ENCODE data around the gene PHF21B.

Gene PHF21B

GRCh38 chr22:44972363-44973083 lies 37.3 kb downstream of the PHF21B start:
- TF ChIP-seq RAD21 (IDR thresholded peaks at IDR 0.05; ENCODE audit: low read depth), result no peak
- no peak for TF ChIP-seq YY1 (IDR thresholded peaks at IDR 0.05; ENCODE audit: low read depth)

GRCh38 chr22:44971651-44972362 lies 38.0 kb downstream of the PHF21B start:
- TF ChIP-seq CREB1 (IDR thresholded peaks at IDR 0.05; ENCODE audit: low read depth) (no peak), TCF12 (IDR thresholded peaks at IDR 0.05; ENCODE audit: low read depth) (no peak), ZBTB7A (IDR thresholded peaks at IDR 0.05; ENCODE audit: low read depth) (no peak), EP300 (IDR thresholded peaks at IDR 0.05; ENCODE audit: borderline replicate concordance) (no peak), YY1 (IDR thresholded peaks at IDR 0.05; ENCODE audit: low read depth) (no peak), TAF1 (IDR thresholded peaks at IDR 0.05; ENCODE audit: low read depth) (no peak), FOXM1 (IDR thresholded peaks at IDR 0.05; ENCODE audit: borderline replicate concordance, low read depth) (no peak), NFIC (IDR thresholded peaks at IDR 0.05) (no peak), RAD21 (IDR thresholded peaks at IDR 0.05; ENCODE audit: low read depth) (no peak), TEAD4 (IDR thresholded peaks at IDR 0.05) (no peak), MAX (IDR thresholded peaks at IDR 0.05) (no peak), USF1 (IDR thresholded peaks at IDR 0.05) (no peak), EGR1 (IDR thresholded peaks at IDR 0.05) (no peak), REST (IDR thresholded peaks at IDR 0.05; ENCODE audit: low read depth) (no peak), CEBPB (IDR thresholded peaks at IDR 0.05) (no peak)

GRCh38 chr22:44970291-44970690 lies 39.5 kb downstream of the PHF21B start:
- no peak for TF ChIP-seq YY1 (IDR thresholded peaks at IDR 0.05; ENCODE audit: low read depth)
- no peak for TF ChIP-seq ZBTB7A (IDR thresholded peaks at IDR 0.05; ENCODE audit: low read depth)
- TF ChIP-seq NFIC (IDR thresholded peaks at IDR 0.05), result no peak
- no peak for TF ChIP-seq TEAD4 (IDR thresholded peaks at IDR 0.05)
- no peak for TF ChIP-seq FOXM1 (IDR thresholded peaks at IDR 0.05; ENCODE audit: borderline replicate concordance, low read depth)
- no peak for TF ChIP-seq EP300 (IDR thresholded peaks at IDR 0.05; ENCODE audit: borderline replicate concordance)
- TF ChIP-seq CEBPB (IDR thresholded peaks at IDR 0.05), result no peak
- TF ChIP-seq MAX (IDR thresholded peaks at IDR 0.05), result no peak

GRCh38 chr22:44969817-44970216 lies 40.0 kb downstream of the PHF21B start:
- no peak for TF ChIP-seq RAD21 (IDR thresholded peaks at IDR 0.05; ENCODE audit: low read depth)
- no peak for TF ChIP-seq TEAD4 (IDR thresholded peaks at IDR 0.05)
- no peak for TF ChIP-seq USF1 (IDR thresholded peaks at IDR 0.05)
- TF ChIP-seq TCF12 (IDR thresholded peaks at IDR 0.05; ENCODE audit: low read depth), result no peak
- TF ChIP-seq CEBPB (IDR thresholded peaks at IDR 0.05), result no peak
- no peak for TF ChIP-seq MAX (IDR thresholded peaks at IDR 0.05)
- no peak for TF ChIP-seq REST (IDR thresholded peaks at IDR 0.05; ENCODE audit: low read depth)
- TF ChIP-seq TAF1 (IDR thresholded peaks at IDR 0.05; ENCODE audit: low read depth), result no peak

- TF ChIP-seq NFIC (IDR thresholded peaks at IDR 0.05), result no peak
- no peak for TF ChIP-seq ZBTB7A (IDR thresholded peaks at IDR 0.05; ENCODE audit: low read depth)
- no peak for TF ChIP-seq CREB1 (IDR thresholded peaks at IDR 0.05; ENCODE audit: low read depth)
- no peak for TF ChIP-seq TCF12 (IDR thresholded peaks at IDR 0.05; ENCODE audit: low read depth)
These were observed 41.1 kb downstream of the PHF21B start for GRCh38 chr22:44968736-44969135.

GRCh38 chr22:44965171-44965570 lies 44.6 kb downstream of the PHF21B start:
- no peak for TF ChIP-seq REST (IDR thresholded peaks at IDR 0.05; ENCODE audit: low read depth)
- no peak for TF ChIP-seq NFIC (IDR thresholded peaks at IDR 0.05)
- TF ChIP-seq CEBPB (IDR thresholded peaks at IDR 0.05), result no peak
- no peak for TF ChIP-seq EGR1 (IDR thresholded peaks at IDR 0.05)
- TF ChIP-seq TCF12 (IDR thresholded peaks at IDR 0.05; ENCODE audit: low read depth), result no peak
- TF ChIP-seq TAF1 (IDR thresholded peaks at IDR 0.05; ENCODE audit: low read depth), result no peak
- no peak for TF ChIP-seq TEAD4 (IDR thresholded peaks at IDR 0.05)
- TF ChIP-seq YY1 (IDR thresholded peaks at IDR 0.05; ENCODE audit: low read depth), result no peak
- no peak for TF ChIP-seq MAX (IDR thresholded peaks at IDR 0.05)
- TF ChIP-seq USF1 (IDR thresholded peaks at IDR 0.05), result no peak
- no peak for TF ChIP-seq ZBTB7A (IDR thresholded peaks at IDR 0.05; ENCODE audit: low read depth)
- TF ChIP-seq EP300 (IDR thresholded peaks at IDR 0.05; ENCODE audit: borderline replicate concordance), result no peak
- no peak for TF ChIP-seq CREB1 (IDR thresholded peaks at IDR 0.05; ENCODE audit: low read depth)
- TF ChIP-seq RAD21 (IDR thresholded peaks at IDR 0.05; ENCODE audit: low read depth), result no peak
- TF ChIP-seq FOXM1 (IDR thresholded peaks at IDR 0.05; ENCODE audit: borderline replicate concordance, low read depth), result no peak

Measured in Ishikawa (cell line).